SJSA1 (cell line): Measurements from ENCODE around the gene FGF14. TPM values are rescaled to one million over a fixed set of nuclear protein-coding genes. Genes with fewer than 3 reads are reported as not detected.

Source experiments
- DNase-seq, 2 experiments: peaks; one replicate each; pipeline ENCODE4 v3.0.0-alpha.2; 2015 to 2020; ENCODE audit warnings: low spot score in 2 of 2, low read depth in 1 of 2
- H3K27ac ChIP-seq: fragments of 250-450 bp; sonication (Bioruptor Pico); 2 replicates; pipeline ENCODE4 v1.5.1; 2020; ENCODE audit warnings: mild to moderate bottlenecking, moderate library complexity
- H3K27me3 ChIP-seq: fragments of 250-450 bp; sonication (Bioruptor Pico); replicated peaks from 2 replicates; pipeline ENCODE4 v1.5.1; 2020; ENCODE audit warnings: mild to moderate bottlenecking, moderate library complexity
- H3K36me3 ChIP-seq: fragments of 250-450 bp; sonication (Bioruptor Pico); 2 replicates; pipeline ENCODE4 v1.5.1; 2020; ENCODE audit warnings: mild to moderate bottlenecking
- H3K4me1 ChIP-seq: fragments of 250-450 bp; sonication (Bioruptor Pico); replicated peaks from 2 replicates; pipeline ENCODE4 v1.6.1; 2021; ENCODE audit warnings: mild to moderate bottlenecking
- H3K4me3 ChIP-seq: fragments of 250-450 bp; sonication (Bioruptor Pico); 2 replicates; pipeline ENCODE4 v1.5.1; 2020; ENCODE audit warnings: mild to moderate bottlenecking
- H3K9me3 ChIP-seq: fragments of 250-450 bp; sonication (Bioruptor Pico); replicated peaks from 2 replicates; pipeline ENCODE4 v1.5.1; 2020; ENCODE audit warnings: mild to moderate bottlenecking
- total RNA-seq: library from RNA; depleted of rRNA; stranded (reverse); fragments of >200 nt; shearing (Covaris generic); gene quantifications from 2 replicates; pipeline ENCODE4 v1.2.3, GENCODE V29; 2014

Gene FGF14
- total RNA-seq, 1 experiment from 2014 or later = not detected

DNA sequence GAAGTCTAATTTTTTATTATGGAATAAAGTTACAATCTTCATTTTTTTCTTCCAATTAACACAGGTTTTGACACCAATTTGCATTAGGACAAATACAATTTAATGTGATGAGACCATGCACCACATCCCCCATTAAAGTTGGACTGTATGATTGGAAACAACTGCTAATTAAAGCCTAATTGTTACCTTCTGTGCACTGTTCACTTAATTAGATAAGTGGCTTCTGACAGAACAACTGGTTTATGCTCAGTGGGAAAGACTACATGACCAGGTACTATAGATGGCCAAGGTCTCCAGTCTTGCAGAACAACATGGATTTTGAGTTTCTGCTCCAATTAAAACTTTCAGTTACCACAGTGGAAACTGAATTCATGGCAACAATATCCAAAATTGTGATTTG, 198.1 kb downstream of the FGF14 start:
- no peak for DNase-seq
- no peak overlapping the region for H3K4me3 ChIP-seq
- no peaks in the 10 kb centered on the region for H3K27me3 ChIP-seq
- no peaks in the 10 kb centered on the region for H3K4me1 ChIP-seq
- H3K9me3 ChIP-seq = no peaks in the 10 kb centered on the region
- H3K27ac ChIP-seq = no peak overlapping the region
- H3K36me3 ChIP-seq = no peaks in the 10 kb centered on the region

DNA sequence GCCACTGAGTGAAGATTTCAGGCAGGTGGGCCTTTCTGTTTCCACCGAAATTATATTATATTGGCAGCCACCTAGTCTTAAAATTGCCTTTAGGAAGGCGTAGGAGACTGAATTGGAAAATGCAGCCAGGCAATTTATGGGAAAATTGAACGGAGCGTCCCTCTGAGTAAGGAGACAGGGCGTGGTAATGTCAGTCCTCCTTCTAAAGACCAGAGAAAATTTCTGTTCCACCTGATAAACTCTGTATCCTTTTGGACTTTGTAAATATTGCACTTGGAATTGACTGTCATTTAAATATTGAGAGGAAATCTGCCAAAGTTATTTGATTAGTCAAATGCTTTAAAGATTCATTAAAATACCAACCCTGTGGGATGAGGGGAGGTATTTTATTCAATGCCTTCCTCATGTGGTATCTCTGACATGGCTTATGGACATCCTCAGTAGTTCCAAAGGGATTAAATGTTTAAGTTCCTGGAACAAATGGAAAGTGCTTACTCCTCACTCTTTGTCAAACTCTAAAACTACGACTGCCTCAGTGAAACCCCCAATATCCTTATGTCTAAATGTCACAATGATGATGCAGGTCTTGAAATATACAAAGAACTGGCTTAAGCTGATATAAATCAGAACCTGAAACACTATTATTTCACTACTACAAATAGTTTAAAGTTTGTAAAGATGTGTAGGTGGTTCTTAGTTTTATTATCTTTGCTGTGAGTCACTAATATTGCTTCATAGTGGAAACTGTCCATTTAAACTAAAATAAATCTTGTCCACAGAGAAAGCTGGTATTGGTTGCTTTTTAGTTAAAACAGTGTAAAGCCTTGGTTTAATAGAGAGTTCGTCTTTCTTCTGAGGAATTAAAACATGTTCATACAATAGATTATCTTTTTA, 203.2 kb downstream of the FGF14 start:
- no peaks in the 10 kb centered on the region for H3K4me1 ChIP-seq
- no peak overlapping the region for H3K27ac ChIP-seq
- no peaks in the 10 kb centered on the region for H3K36me3 ChIP-seq
- no peaks in the 10 kb centered on the region for H3K9me3 ChIP-seq
- no peak for DNase-seq
- no peaks in the 10 kb centered on the region for H3K27me3 ChIP-seq
- no peak overlapping the region for H3K4me3 ChIP-seq

DNA sequence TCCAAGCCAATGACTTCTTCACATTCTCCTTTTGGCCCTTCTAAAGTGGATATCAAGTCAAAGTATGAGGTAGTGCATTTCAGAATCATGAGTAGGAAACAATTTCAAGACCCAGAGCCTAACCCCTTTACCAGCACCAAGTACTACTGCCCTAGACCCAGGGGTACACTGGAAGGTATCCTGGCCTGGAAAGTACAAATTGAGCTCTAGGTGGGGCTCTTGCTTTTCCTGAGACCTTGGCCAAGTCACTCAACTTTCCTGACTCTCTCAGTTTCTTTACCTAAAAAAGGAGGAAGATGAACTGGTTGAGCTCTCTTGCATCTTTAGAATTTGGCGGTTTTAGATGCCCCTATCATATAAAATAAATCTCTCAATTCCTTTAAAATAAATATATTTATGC, 204.7 kb downstream of the FGF14 start:
- H3K27me3 ChIP-seq = no peaks in the 10 kb centered on the region
- DNase-seq = no peak
- no peaks in the 10 kb centered on the region for H3K9me3 ChIP-seq
- H3K27ac ChIP-seq = no peak overlapping the region
- no peak overlapping the region for H3K4me3 ChIP-seq
- H3K4me1 ChIP-seq = no peaks in the 10 kb centered on the region
- no peaks in the 10 kb centered on the region for H3K36me3 ChIP-seq

DNA sequence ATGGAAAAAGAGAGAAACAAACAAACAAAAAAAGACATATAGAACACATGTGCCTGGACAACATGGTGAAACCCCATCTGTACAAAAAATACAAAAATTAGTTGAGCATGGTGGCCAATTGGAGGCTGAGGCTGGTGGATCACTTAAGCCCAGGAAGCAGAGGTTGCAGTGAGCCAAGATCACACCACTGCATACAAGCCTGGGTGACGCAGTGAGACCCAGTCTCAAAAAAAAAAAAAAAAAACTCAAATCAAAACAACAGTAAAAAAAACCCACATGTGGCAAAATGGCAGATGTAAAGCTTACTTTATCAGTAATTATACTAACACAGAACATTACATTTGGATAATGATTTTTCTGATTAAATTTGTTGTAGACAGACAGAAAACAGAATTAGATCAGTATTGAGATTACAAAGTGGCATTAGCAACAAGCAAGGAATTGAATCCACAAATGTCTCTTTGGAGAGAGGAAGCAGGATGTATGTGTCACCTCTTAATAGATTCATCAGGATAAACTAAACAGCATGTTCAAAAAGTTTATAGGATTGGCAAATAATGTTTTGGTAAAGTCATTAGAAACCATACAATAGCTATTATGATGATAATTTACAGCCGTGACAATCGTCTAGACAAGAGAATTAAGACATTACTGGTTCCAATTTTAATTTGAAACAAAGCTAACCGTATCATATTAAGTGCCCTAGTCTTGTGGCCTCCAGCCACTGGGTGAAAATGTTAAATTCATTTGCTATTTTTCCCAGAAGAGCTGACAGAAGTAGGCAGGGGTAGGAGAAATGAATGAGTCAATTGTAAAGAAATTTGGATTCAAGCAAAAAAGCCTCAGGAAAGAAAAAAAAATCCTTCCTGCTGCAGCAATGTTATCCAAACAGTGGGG, 206.0 kb downstream of the FGF14 start:
- DNase-seq = no peak
- no peak overlapping the region for H3K27ac ChIP-seq

DNA sequence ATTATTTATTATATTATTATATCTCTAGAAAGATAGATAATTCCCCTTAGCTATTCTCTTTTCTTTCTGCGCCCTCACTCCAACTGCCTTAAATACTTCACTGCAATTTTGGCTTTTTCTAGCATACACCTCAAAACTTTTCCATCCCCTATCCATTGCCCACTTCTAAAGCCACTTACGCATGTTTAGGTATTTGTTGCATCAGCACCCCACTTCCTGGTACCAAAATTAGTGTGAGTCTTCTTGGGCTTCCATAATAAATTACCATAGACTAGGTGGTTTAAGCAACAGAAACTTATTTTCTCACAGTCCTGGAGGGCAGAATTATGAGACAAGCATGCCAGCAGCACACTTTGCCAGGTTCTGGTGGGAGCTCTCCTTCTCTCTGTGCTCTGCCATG, 209.0 kb downstream of the FGF14 start:
- H3K27ac ChIP-seq = no peak overlapping the region
- no peaks in the 10 kb centered on the region for H3K4me1 ChIP-seq
- no peaks in the 10 kb centered on the region for H3K9me3 ChIP-seq
- H3K36me3 ChIP-seq = no peaks in the 10 kb centered on the region
- H3K27me3 ChIP-seq = no peaks in the 10 kb centered on the region
- H3K4me3 ChIP-seq = no peak overlapping the region
- DNase-seq = no peak

More for the DNA sequence above, 206.0 kb downstream of the FGF14 start:
- Histone ChIP-seq H3K27me3 (no peaks in the 10 kb centered on the region), H3K4me3 (no peak overlapping the region), H3K4me1 (no peaks in the 10 kb centered on the region), H3K9me3 (no peaks in the 10 kb centered on the region), H3K36me3 (no peaks in the 10 kb centered on the region)

DNA sequence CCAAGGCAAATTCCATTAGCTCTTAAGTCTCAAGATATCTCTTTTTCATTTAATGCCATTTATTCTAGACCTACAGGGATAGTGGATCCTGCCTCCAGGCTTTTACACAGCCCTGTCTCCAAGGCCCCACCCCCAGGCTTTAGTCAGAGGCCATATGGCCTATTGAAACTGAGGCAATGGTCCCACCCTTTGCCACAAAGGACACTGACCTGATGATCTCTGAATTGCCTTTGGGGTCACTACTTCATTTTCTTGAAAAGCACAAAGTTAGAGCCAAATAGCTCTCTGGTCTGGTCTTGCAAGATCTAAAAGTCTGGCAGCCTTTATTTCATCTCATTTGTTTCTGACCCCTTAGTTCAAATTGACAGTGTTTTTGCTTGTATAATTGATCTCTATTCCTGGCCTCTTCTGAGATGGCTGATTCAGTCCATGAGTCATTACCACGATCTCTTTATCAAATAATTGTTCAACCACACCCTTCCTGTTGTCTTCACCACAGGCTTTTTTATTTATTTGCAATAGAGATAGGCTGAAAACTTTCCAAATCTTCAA, 209.8 kb downstream of the FGF14 start:
- no peaks in the 10 kb centered on the region for H3K27me3 ChIP-seq
- DNase-seq = no peak
- H3K36me3 ChIP-seq = no peaks in the 10 kb centered on the region
- H3K4me3 ChIP-seq = no peak overlapping the region
- H3K9me3 ChIP-seq = no peaks in the 10 kb centered on the region
- no peak overlapping the region for H3K27ac ChIP-seq
- no peaks in the 10 kb centered on the region for H3K4me1 ChIP-seq

DNA sequence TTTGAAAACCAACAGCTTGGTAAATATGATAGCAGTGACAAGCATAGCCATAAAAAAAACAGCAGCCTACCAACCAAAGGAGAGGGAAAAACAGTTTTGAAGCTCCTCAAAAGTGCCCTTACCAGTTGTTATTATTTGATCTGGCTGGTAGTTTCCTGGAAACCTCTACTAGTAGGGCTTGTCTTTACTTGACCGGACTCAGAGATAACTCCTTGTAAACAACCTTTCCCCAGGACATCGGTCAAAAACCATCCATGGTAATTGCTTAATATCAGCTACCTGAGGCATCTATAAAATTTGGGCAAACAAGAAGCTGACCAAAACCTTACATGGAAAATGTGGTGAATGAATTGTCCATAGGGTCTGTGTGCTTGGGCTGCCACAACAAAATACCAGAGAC, 210.9 kb downstream of the FGF14 start:
- H3K27me3 ChIP-seq = no peaks in the 10 kb centered on the region
- H3K4me1 ChIP-seq = no peaks in the 10 kb centered on the region
- no peaks in the 10 kb centered on the region for H3K36me3 ChIP-seq
- no peak for DNase-seq
- no peak overlapping the region for H3K4me3 ChIP-seq
- no peak overlapping the region for H3K27ac ChIP-seq
- H3K9me3 ChIP-seq = no peaks in the 10 kb centered on the region

DNA sequence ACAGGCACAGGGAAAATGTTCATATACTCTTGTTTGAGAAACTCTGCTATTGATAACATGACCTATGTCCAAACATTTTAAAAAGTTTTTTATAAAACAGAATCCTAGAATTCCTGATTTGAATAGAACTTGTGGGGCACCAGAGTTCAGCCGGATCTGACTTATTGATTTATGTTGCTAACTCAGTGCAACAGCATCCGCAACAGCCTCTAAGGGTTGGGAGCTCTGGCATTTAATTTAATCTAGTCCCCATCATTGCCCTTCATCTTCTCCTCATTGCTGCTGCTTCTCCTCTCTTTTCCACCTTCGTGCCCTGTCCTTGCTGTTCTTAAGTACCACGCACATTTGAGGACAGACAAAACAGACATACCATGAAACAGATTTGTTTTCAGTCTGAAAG, 214.5 kb downstream of the FGF14 start:
- DNase-seq = no peak
- H3K27ac ChIP-seq = no peak overlapping the region
- no peaks in the 10 kb centered on the region for H3K36me3 ChIP-seq
- no peak overlapping the region for H3K4me3 ChIP-seq
- no peaks in the 10 kb centered on the region for H3K4me1 ChIP-seq
- no peaks in the 10 kb centered on the region for H3K27me3 ChIP-seq
- no peaks in the 10 kb centered on the region for H3K9me3 ChIP-seq

DNA sequence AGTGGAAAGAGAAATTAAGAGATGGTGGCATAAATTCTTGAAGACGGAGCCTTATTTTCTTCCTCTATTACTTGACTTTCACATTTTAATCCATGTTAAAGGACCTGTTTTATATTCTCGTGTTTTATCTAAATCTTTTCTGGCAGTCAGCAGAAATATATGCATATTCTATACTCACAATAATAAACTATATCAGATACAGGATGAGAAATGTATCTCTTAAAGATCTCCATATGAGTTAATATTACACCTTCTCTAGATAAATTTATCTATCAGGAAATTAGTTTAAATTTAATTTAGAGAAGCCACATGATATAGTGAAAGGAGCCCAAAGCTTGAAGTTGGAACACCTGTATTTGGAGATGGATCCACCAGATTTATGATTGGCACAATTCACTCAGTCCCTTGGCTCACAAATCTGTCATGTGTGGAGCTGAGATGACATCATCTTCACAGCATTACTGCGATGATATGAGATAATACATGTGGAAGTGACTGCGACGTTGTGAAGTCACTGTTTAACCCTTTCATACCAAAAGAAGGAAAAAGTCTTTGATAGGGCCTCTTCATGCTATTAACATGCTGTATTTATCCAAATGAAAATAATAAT, 216.4 kb downstream of the FGF14 start:
- no peaks in the 10 kb centered on the region for H3K27me3 ChIP-seq
- no peaks in the 10 kb centered on the region for H3K36me3 ChIP-seq
- H3K4me3 ChIP-seq = no peak overlapping the region
- DNase-seq = no peak
- no peak overlapping the region for H3K27ac ChIP-seq
- H3K9me3 ChIP-seq = no peaks in the 10 kb centered on the region
- no peaks in the 10 kb centered on the region for H3K4me1 ChIP-seq

DNA sequence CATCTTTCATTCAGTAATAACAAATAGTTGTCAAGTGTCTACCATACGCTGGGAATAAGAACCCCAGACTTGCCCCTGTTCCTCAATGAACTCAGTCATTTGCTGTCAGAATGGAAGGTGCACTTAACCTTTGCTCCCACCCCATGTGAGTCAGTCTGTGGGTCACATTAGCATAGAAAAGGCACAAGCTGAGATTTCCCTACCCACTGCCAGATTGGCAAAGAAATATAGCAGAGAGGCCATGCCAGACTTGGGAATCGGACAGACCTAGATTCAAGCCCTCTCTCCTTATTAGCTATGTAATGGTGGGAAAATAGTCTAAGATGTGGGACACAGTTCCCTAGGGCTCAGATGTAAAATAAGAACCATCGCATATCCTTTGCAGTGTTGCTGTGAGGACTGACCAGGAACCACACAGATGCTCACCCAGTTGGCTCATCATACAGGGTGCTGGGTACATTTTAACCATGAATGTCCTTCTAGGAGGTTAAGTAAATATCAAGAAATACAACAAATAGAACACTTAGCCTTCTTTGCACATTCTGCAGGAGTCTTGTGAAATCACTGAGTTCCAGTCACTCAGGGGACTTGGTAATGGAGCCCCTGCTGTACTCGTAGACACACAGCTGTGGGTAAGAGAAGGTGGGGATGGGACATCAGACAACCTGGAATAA, 218.2 kb downstream of the FGF14 start:
- H3K27ac ChIP-seq = no peak overlapping the region

DNA sequence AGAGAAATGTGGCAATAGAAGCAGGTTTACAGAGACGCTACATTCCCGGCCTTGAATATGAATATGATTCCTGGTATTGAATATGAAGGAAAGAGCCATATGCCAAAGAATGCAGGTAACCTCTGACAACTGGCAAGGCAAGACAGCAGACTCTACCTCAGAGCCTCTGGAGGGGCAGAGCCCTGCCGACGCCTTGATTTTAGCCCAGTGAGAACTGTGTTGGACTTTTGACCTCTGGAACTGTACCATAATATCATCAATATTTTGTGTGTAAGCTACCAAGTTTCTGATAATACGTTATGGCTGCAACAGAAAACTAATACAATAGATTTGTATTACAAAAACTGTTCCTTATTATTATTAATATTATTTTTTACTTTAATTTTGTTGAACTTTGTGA, 219.7 kb downstream of the FGF14 start:
- no peaks in the 10 kb centered on the region for H3K4me1 ChIP-seq
- no peaks in the 10 kb centered on the region for H3K9me3 ChIP-seq
- DNase-seq = no peak
- no peak overlapping the region for H3K4me3 ChIP-seq
- no peaks in the 10 kb centered on the region for H3K27me3 ChIP-seq
- no peak overlapping the region for H3K27ac ChIP-seq
- H3K36me3 ChIP-seq = no peaks in the 10 kb centered on the region

More for the DNA sequence above, 218.2 kb downstream of the FGF14 start:
- DNase-seq = no peak
- no peaks in the 10 kb centered on the region for H3K36me3 ChIP-seq
- H3K4me3 ChIP-seq = no peak overlapping the region
- no peaks in the 10 kb centered on the region for H3K4me1 ChIP-seq
- no peaks in the 10 kb centered on the region for H3K27me3 ChIP-seq
- H3K9me3 ChIP-seq = no peaks in the 10 kb centered on the region

DNA sequence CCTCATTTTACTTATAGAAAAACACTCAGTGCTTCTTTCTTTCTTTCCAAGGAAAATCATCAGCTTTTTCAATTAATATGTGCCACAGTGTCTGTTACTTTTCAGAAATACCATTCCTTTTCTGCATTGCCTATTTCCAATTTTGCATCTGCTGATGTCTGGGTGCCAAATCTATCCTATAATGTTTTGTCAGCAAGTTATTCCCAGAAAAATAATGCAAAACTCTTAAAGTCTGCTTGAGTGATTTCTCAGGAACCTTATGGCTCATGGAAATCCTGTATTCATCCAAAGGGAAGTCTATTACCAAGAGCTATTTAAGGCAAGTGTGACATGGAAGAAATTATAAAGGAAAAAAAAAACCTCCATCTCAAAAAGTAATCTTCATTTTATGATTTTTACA, 224.4 kb downstream of the FGF14 start:
- Histone ChIP-seq H3K4me1 (no peaks in the 10 kb centered on the region), H3K9me3 (no peaks in the 10 kb centered on the region), H3K27ac (no peak overlapping the region), H3K4me3 (no peak overlapping the region), H3K36me3 (no peaks in the 10 kb centered on the region), H3K27me3 (no peaks in the 10 kb centered on the region)
- DNase-seq = no peak

DNA sequence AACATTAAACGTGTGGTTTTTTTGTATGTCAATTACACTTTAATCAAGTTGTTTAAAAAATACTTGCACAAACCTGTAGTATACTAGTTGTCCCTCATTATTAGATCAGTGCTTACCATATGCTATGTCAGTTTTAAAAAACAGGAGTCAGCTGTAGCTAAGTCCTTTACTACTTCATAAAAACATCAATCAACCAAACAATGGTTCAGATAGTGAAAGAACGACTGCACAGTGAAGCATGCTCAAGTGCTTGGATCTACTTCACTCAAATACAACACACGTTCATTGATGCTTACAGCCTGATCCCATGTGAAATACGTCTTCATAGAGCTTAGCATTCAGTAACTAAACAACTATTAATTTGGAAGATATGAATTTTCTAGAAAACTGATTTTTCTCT, 225.0 kb downstream of the FGF14 start:
- Histone ChIP-seq H3K4me3 (no peak overlapping the region), H3K27ac (no peak overlapping the region), H3K36me3 (no peaks in the 10 kb centered on the region), H3K4me1 (no peaks in the 10 kb centered on the region), H3K9me3 (no peaks in the 10 kb centered on the region), H3K27me3 (no peaks in the 10 kb centered on the region)
- DNase-seq = no peak
